ENCODE data around the gene ATXN7L2.

ATXN7L2 gene

GRCh38 chr1:109527846-109528695 lies 44.4 kb downstream of the ATXN7L2 start:
- DNase-seq = no peak

GRCh38 chr1:109528712-109529111 lies 45.0 kb downstream of the ATXN7L2 start:
- DNase-seq = no peak

- no peak for DNase-seq
Observed at GRCh38 chr1:109529881-109530456, 46.3 kb downstream of the ATXN7L2 start.

- no peak for DNase-seq
Observed at GRCh38 chr1:109530457-109531087, 46.9 kb downstream of the ATXN7L2 start.

- DNase-seq = no peak
Observed at GRCh38 chr1:109531380-109531779, 47.7 kb downstream of the ATXN7L2 start.

- DNase-seq = no peak
Observed at GRCh38 chr1:109531826-109532364, 48.2 kb downstream of the ATXN7L2 start.

- peak; percentile 64 to 66 for DNase-seq
Observed at GRCh38 chr1:109532365-109533136, 48.8 kb downstream of the ATXN7L2 start.

- DNase-seq = no peak
Observed at GRCh38 chr1:109534307-109534858, 50.7 kb downstream of the ATXN7L2 start.

- no peak for DNase-seq
Observed at GRCh38 chr1:109535481-109535880, 51.8 kb downstream of the ATXN7L2 start.

GRCh38 chr1:109535971-109536491 lies 52.3 kb downstream of the ATXN7L2 start:
- DNase-seq = no peak

GRCh38 chr1:109537450-109538178 lies 53.9 kb downstream of the ATXN7L2 start:
- DNase-seq = no peak

GRCh38 chr1:109538827-109539555 lies 55.3 kb downstream of the ATXN7L2 start:
- DNase-seq = no peak

GRCh38 chr1:109539676-109540075 lies 56.0 kb downstream of the ATXN7L2 start, which contains the start of gene GPR61:
TSS of gene GPR61 (plus strand) at chr1:109539872. CDS start at chr1:109543023, 3,151 bp downstream.
- no peak for DNase-seq

GRCh38 chr1:109541102-109541501 lies 57.4 kb downstream of the ATXN7L2 start:
- no peak for DNase-seq
